Naive thymus-derived CD4-positive, alpha-beta T cell (primary cell): ENCODE measurements around the gene MRTFA. TPM values are rescaled to one million over a fixed set of nuclear protein-coding genes. Genes with fewer than 3 reads are reported as not detected.
A peak's percentile ranks its signal among the peaks of the same experiment; 100 is the strongest.

Source experiments
- ATAC-seq: fragments of 150-1000 bp; cut with Tn5 transposase; 2 replicates; pipeline ENCODE4 v1.10.0; 2021; ENCODE audit warnings: mild to moderate bottlenecking, moderate library complexity
- CTCF ChIA-PET: fragments of 350-600 bp; sonication (Branson Sonifier 250); formaldehyde crosslinking; loops from one replicate; lab custom pipeline; 2021; ENCODE audit warnings: antibody characterized with exemption; lab: Charles Lee
- POLR2A ChIA-PET: fragments of 350-600 bp; sonication (Branson Sonifier 250); formaldehyde crosslinking; loops from one replicate; lab custom pipeline; 2021; ENCODE audit warnings: antibody characterized with exemption, inconsistent platforms; lab: Charles Lee
- DNase-seq, 9 donors: peaks; one replicate each; pipeline versions ENCODE4 v3.0.0 to v3.0.0-alpha.2; 2020 to 2022; ENCODE audit warnings: mixed read lengths in 1 of 9
- H3K27ac ChIP-seq: one replicate; pipeline ENCODE4 v1.7.0; 2013; ENCODE audit warnings: mild to moderate bottlenecking, low read depth, low read length, moderate library complexity
- H3K27me3 ChIP-seq, 2 donors: one replicate each; pipeline ENCODE4 v1.7.0; 2013; ENCODE audit warnings: low read length in 2 of 2, mild to moderate bottlenecking in 2 of 2, moderate library complexity in 2 of 2; ENCODE audit not compliant: control insufficient read depth in 2 of 2, insufficient read depth in 2 of 2
- H3K36me3 ChIP-seq, 3 experiments: 1 replicate in 2 of 3; 2 replicates in 1 of 3; pipeline ENCODE4 v1.7.0; 2013; ENCODE audit warnings: low read length in 3 of 3, mild to moderate bottlenecking in 3 of 3, moderate library complexity in 1 of 3; ENCODE audit not compliant: insufficient read depth in 3 of 3, control insufficient read depth in 2 of 3
- H3K4me1 ChIP-seq, 2 donors: one replicate each; pipeline ENCODE4 v1.7.0; 2013; ENCODE audit warnings: low read length in 2 of 2, mild to moderate bottlenecking in 2 of 2, moderate library complexity in 1 of 2; ENCODE audit not compliant: control insufficient read depth in 2 of 2, insufficient read depth in 2 of 2
- H3K4me3 ChIP-seq: 2 replicates; pipeline ENCODE4 v1.7.0; 2013; ENCODE audit warnings: mild to moderate bottlenecking, low read length
- H3K9me3 ChIP-seq, 3 experiments: 1 replicate in 2 of 3; 2 replicates in 1 of 3; pipeline ENCODE4 v1.7.0; 2013; ENCODE audit warnings: low read length in 3 of 3; ENCODE audit not compliant: control insufficient read depth in 2 of 3
- H3K27ac Mint-ChIP-seq, 9 donors: one replicate each; pipeline ENCODE4 v1.8.0; 2020 to 2022; ENCODE audit warnings: mixed read lengths in 9 of 9, mild to moderate bottlenecking in 8 of 9, moderate library complexity in 5 of 9, inconsistent platforms in 2 of 9
- H3K27me3 Mint-ChIP-seq, 5 donors: one replicate each; pipeline ENCODE4 v1.8.0; 2021 to 2022; ENCODE audit warnings: mixed read lengths in 5 of 5, mild to moderate bottlenecking in 1 of 5
- H3K36me3 Mint-ChIP-seq, 5 donors: one replicate each; pipeline ENCODE4 v1.8.0; 2020 to 2022; ENCODE audit warnings: mixed read lengths in 5 of 5, mild to moderate bottlenecking in 3 of 5, inconsistent platforms in 1 of 5
- H3K4me1 Mint-ChIP-seq, 7 donors: one replicate each; pipeline ENCODE4 v1.8.0; 2020 to 2022; ENCODE audit warnings: mixed read lengths in 7 of 7, mild to moderate bottlenecking in 3 of 7, inconsistent platforms in 1 of 7
- H3K4me3 Mint-ChIP-seq, 10 donors: one replicate each; pipeline ENCODE4 v1.8.0; 2020 to 2022; ENCODE audit warnings: mild to moderate bottlenecking in 10 of 10, mixed read lengths in 10 of 10, moderate library complexity in 6 of 10, inconsistent platforms in 2 of 10
- H3K9me3 Mint-ChIP-seq, 11 donors: one replicate each; pipeline ENCODE4 v1.8.0; 2020 to 2022; ENCODE audit warnings: mixed read lengths in 11 of 11, mild to moderate bottlenecking in 4 of 11, inconsistent platforms in 1 of 11, moderate library complexity in 1 of 11
- intact Hi-C, 2 donors: fragments of 100-400 bp; cut with micrococcal nuclease; formaldehyde crosslinking; loops; one replicate each; pipeline ENCODE4 v1.15.1; 2023
- polyA plus RNA-seq, 2 donors: library from polyadenylated mRNA; unstranded; fragments of 300-500 nt; fragmentation: Illumina TruSeq; gene quantifications; one replicate each; pipeline ENCODE4 v1.2.3, GENCODE V29; 2021
- total RNA-seq, 6 experiments: library from RNA in 5 of 6; stranded (reverse) in 5 of 6; gene quantifications; 1 replicate in 5 of 6; 2 replicates in 1 of 6; pipeline ENCODE4 v1.2.3 and lab custom pipeline; 2021 to 2026

The MRTFA gene
- total and polyA plus RNA-seq, 7 experiments from 2014 or later: 17.6 to 114 (median 81.5) TPM

- H3K4me1 ChIP-seq: peaks cover 51 to 65% of the 10 kb centered on the region in 2 donors
- ChIA-PET CTCF (interaction anchor here (0.9 kb wide), 1 partner anchor 53 kb away, joined by 3 read pairs; no protein-coding TSS in a partner anchor), POLR2A (interaction anchor here (0.5 to 4.2 kb wide), 6 partner anchors 8 to 1298 kb away, joined by 3 to 13 read pairs (median 4); partner anchors contain the start of genes MEI1 and SGSM3)
- peak overlapping the region; percentile 14 for H3K4me3 ChIP-seq
- no peaks in the 10 kb centered on the region for H3K9me3 Mint-ChIP-seq
- peaks cover under 1 to 33% (median 7%) of the 10 kb centered on the region in 3 experiments for H3K36me3 ChIP-seq
- H3K27ac ChIP-seq: peak overlapping the region; percentile 66
- peak in 4 of 9 donors; percentile 26 to 40 (median 34) for DNase-seq
- peak overlapping the region; percentile 79 to 95 (median 92) for H3K27ac Mint-ChIP-seq
- intact Hi-C loops: loop anchor here in 1 of 2 donors (2.0 kb wide), 1 partner anchor 13 kb away; no protein-coding TSS in a partner anchor
- peak; percentile 89 for ATAC-seq
- no peaks in the 10 kb centered on the region for H3K27me3 ChIP-seq
- no peaks in the 10 kb centered on the region for H3K27me3 Mint-ChIP-seq
- no peaks in the 10 kb centered on the region for H3K9me3 ChIP-seq
- H3K4me3 Mint-ChIP-seq: peak overlapping the region; percentile 71 to 87 (median 79)
- H3K4me1 Mint-ChIP-seq: peaks cover 56 to 78% (median 68%) of the 10 kb centered on the region in 7 donors
- H3K36me3 Mint-ChIP-seq: peaks cover 6 to 37% (median 18%) of the 10 kb centered on the region in 5 donors
Observed at GRCh38 chr22:40401532-40401931, 235.0 kb downstream of the MRTFA start.

DNA sequence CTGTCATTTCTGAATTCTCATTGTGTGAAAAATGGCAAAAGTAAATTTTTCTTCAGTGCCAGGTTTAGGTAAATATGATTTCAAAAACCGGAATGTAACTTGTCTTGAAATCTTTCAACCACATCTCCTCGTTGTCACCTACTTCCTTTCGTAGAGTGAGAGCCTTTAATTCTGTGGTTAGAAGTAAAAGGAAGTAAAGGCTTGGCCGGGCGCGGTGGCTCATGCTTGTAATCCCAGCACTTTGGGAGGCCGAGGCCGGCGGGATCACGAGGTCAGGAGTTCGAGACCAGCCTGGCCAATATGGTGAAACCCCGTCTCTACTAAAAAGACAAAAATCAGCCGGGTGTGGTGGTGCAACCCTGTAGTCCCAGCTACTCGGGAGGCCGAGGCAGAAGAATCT is 236.4 kb downstream of the MRTFA start:
- H3K4me1 ChIP-seq: peaks cover 51 to 65% of the 10 kb centered on the region in 2 donors
- DNase-seq (peak in 8 of 9 donors; percentile 36 to 75 (median 62)), ATAC-seq (peak; percentile 68)
- H3K27me3 Mint-ChIP-seq: no peaks in the 10 kb centered on the region
- CTCF ChIA-PET: interaction anchor here (2.1 kb wide), 1 partner anchor 15 kb away, joined by 11 read pairs; no protein-coding TSS in a partner anchor
- intact Hi-C loops: loop anchor here (1.0 to 2.0 kb wide), 3 partner anchors 15 to 30 kb away; partner anchors contain the start of gene SGSM3 (in 1 of the 2)
- H3K4me1 Mint-ChIP-seq: peaks cover 60 to 92% (median 82%) of the 10 kb centered on the region in 7 donors
- POLR2A ChIA-PET: interaction anchor here (0.7 to 4.2 kb wide), 8 partner anchors 9 to 875 kb away, joined by 3 to 13 read pairs (median 6); partner anchors contain the start of gene SGSM3
- H3K4me3 ChIP-seq: no peak overlapping the region
- H3K27ac Mint-ChIP-seq: peak overlapping the region; percentile 86 to 96 (median 94)
- no peaks in the 10 kb centered on the region for H3K9me3 Mint-ChIP-seq
- peak overlapping the region; percentile 57 for H3K27ac ChIP-seq
- H3K27me3 ChIP-seq: no peaks in the 10 kb centered on the region
- H3K36me3 Mint-ChIP-seq: peaks cover 6 to 40% (median 24%) of the 10 kb centered on the region in 5 donors
- H3K4me3 Mint-ChIP-seq: peak overlapping the region; percentile 72 to 84 (median 81)
- H3K9me3 ChIP-seq: no peaks in the 10 kb centered on the region
- H3K36me3 ChIP-seq: peaks cover 0 to 19% (median 0%) of the 10 kb centered on the region in 3 experiments

- Mint-ChIP-seq H3K27ac (peak overlapping the region; percentile 86 to 96 (median 94)), H3K4me1 (peaks cover 61 to 98% (median 87%) of the 10 kb centered on the region in 7 donors), H3K27me3 (no peaks in the 10 kb centered on the region), H3K36me3 (peaks cover 6 to 40% (median 24%) of the 10 kb centered on the region in 5 donors), H3K4me3 (peak overlapping the region in 9 of 10 donors; percentile 72 to 83 (median 80)), H3K9me3 (no peaks in the 10 kb centered on the region)
- Histone ChIP-seq H3K9me3 (no peaks in the 10 kb centered on the region), H3K36me3 (peaks cover 0 to 14% (median 0%) of the 10 kb centered on the region in 3 experiments), H3K27ac (peak overlapping the region; percentile 57), H3K4me1 (peaks cover 51 to 65% of the 10 kb centered on the region in 2 donors), H3K27me3 (no peaks in the 10 kb centered on the region), H3K4me3 (no peak overlapping the region)
- intact Hi-C loops: loop anchor here (1.0 to 2.0 kb wide), 3 partner anchors 14 to 29 kb away; partner anchors contain the start of gene SGSM3 (in 1 of the 2)
- ChIA-PET CTCF (interaction anchor here (0.6 to 2.1 kb wide), 2 partner anchors 14 to 1039 kb away, joined by 3 to 11 read pairs; no protein-coding TSS in a partner anchor), POLR2A (interaction anchor here (0.6 to 4.2 kb wide), 11 partner anchors 9 to 64 kb away, joined by 3 to 13 read pairs (median 5); partner anchors contain the start of gene SGSM3)
- DNase-seq: no peak
- no peak for ATAC-seq
Observed at GRCh38 chr22:40399621-40400020, 236.9 kb downstream of the MRTFA start.

DNA sequence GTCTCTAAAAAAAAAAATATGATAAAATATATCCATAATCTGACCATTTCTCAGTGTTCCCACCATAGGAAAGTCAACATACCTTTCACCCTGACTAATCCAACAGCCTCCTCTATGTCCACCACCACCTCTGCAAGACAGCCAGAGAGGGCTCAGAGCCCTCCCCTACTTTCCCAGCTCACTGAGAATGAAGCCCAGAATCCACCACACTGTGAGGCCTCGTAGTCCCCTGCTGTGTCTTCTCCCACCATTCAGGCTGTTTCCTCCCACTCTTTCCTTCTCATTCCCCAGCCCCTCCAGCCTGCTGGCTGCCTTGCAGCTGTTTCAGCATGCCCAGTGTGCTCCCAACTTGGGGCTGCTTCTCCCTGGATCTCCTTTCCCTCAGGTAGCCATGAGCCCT is 239.1 kb downstream of the MRTFA start:
- intact Hi-C loops: no loop called here
- H3K9me3 ChIP-seq: no peaks in the 10 kb centered on the region
- peaks cover 0 to 24% (median 18%) of the 10 kb centered on the region in 5 donors for H3K36me3 Mint-ChIP-seq
- peaks cover 31 to 56% of the 10 kb centered on the region in 2 donors for H3K4me1 ChIP-seq
- ATAC-seq (no peak), DNase-seq (no peak)
- H3K27ac ChIP-seq: peak overlapping the region; percentile 19
- POLR2A ChIA-PET: interaction anchor here (0.7 to 2.1 kb wide), 4 partner anchors 9 to 20 kb away, joined by 3 to 6 read pairs (median 4); no protein-coding TSS in a partner anchor
- H3K27ac Mint-ChIP-seq: peak overlapping the region; percentile 60 to 94 (median 87)
- H3K4me3 Mint-ChIP-seq: peak overlapping the region in 6 of 10 donors; percentile 5 to 70 (median 21)
- no peaks in the 10 kb centered on the region for H3K9me3 Mint-ChIP-seq
- no peak overlapping the region for H3K4me3 ChIP-seq
- CTCF ChIA-PET: interaction anchor here (2.1 kb wide), 1 partner anchor 10 kb away, joined by 5 read pairs; no protein-coding TSS in a partner anchor
- H3K36me3 ChIP-seq: no peaks in the 10 kb centered on the region
- H3K27me3 Mint-ChIP-seq: no peaks in the 10 kb centered on the region
- H3K4me1 Mint-ChIP-seq: peaks cover 48 to 100% (median 88%) of the 10 kb centered on the region in 7 donors
- no peaks in the 10 kb centered on the region for H3K27me3 ChIP-seq

DNA sequence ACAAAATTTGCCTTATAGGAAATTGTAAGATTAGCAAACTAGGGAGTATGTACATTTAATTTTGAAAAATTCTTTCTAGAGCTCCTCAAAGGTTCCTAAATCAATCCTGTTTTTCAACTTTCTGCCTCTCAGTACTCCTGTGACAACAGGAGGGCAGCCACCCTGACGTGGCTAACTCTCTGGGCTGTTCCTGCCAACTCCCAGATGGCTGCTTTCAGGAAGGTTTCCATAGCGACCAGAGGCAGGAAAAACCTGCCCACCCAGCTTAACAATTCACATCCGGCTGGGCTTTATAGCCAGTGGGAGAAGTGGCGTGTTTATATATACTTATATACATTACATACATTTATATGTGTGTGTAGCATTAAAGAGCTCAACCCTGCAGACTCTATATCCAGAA is 239.6 kb downstream of the MRTFA start:
- H3K27ac ChIP-seq: no peak overlapping the region
- H3K4me3 ChIP-seq: no peak overlapping the region
- H3K4me1 ChIP-seq: peaks cover 26 to 51% of the 10 kb centered on the region in 2 donors
- Mint-ChIP-seq H3K4me3 (peak overlapping the region in 3 of 10 donors; percentile 10 to 70 (median 38)), H3K27me3 (no peaks in the 10 kb centered on the region), H3K36me3 (peaks cover 0 to 20% (median 15%) of the 10 kb centered on the region in 5 donors), H3K4me1 (peaks cover 47 to 100% (median 88%) of the 10 kb centered on the region in 7 donors), H3K27ac (peak overlapping the region in 8 of 9 donors; percentile 49 to 94 (median 86)), H3K9me3 (no peaks in the 10 kb centered on the region)
- ATAC-seq: no peak
- no peaks in the 10 kb centered on the region for H3K9me3 ChIP-seq
- no peaks in the 10 kb centered on the region for H3K36me3 ChIP-seq
- intact Hi-C loops: no loop called here
- no peak for DNase-seq
- ChIA-PET CTCF (interaction anchor here (2.1 kb wide), 1 partner anchor 9 kb away, joined by 5 read pairs; no protein-coding TSS in a partner anchor), POLR2A (interaction anchor here (0.7 to 2.1 kb wide), 6 partner anchors 9 to 27 kb away, joined by 3 to 6 read pairs (median 4); partner anchors contain the start of gene SGSM3)
- H3K27me3 ChIP-seq: no peaks in the 10 kb centered on the region

GRCh38 chr22:40395607-40396006 is 240.9 kb downstream of the MRTFA start:
- intact Hi-C loops: no loop called here
- no peaks in the 10 kb centered on the region for H3K27me3 Mint-ChIP-seq
- DNase-seq: no peak
- peak overlapping the region in 6 of 10 donors; percentile 7 to 70 (median 49) for H3K4me3 Mint-ChIP-seq
- H3K27ac ChIP-seq: peak overlapping the region; percentile 43
- no peak overlapping the region for H3K4me3 ChIP-seq
- no peaks in the 10 kb centered on the region for H3K9me3 ChIP-seq
- H3K4me1 ChIP-seq: peaks cover 14 to 41% of the 10 kb centered on the region in 2 donors
- H3K27ac Mint-ChIP-seq: peak overlapping the region in 8 of 9 donors; percentile 8 to 94 (median 86)
- H3K9me3 Mint-ChIP-seq: no peaks in the 10 kb centered on the region
- ChIA-PET CTCF (interaction anchor here (1.5 kb wide), 1 partner anchor 10 kb away, joined by 4 read pairs; no protein-coding TSS in a partner anchor), POLR2A (interaction anchor here (0.7 kb wide), 2 partner anchors 11 to 274 kb away, joined by 3 read pairs; no protein-coding TSS in a partner anchor)
- H3K4me1 Mint-ChIP-seq: peaks cover 38 to 99% (median 86%) of the 10 kb centered on the region in 7 donors
- H3K36me3 ChIP-seq: no peaks in the 10 kb centered on the region
- peaks cover 0 to 17% (median 13%) of the 10 kb centered on the region in 5 donors for H3K36me3 Mint-ChIP-seq
- no peaks in the 10 kb centered on the region for H3K27me3 ChIP-seq
- no peak for ATAC-seq
